HFFc6 (cell line): ENCODE data around the gene INA. TPM values are rescaled to one million over a fixed set of nuclear protein-coding genes. Genes with fewer than 3 reads are reported as not detected.
A peak's percentile ranks its signal among the peaks of the same experiment; 100 is the strongest.

Experiments
- DNase-seq: peaks from one replicate; pipeline ENCODE4 v3.0.0-alpha.2; 2018
- H3K27ac Mint-ChIP-seq: 2 replicates; pipeline ENCODE4 v1.8.0; 2020; ENCODE audit warnings: mild to moderate bottlenecking, mixed read lengths
- H3K27me3 Mint-ChIP-seq: 2 replicates; pipeline ENCODE4 v1.8.0; 2021; ENCODE audit warnings: mild to moderate bottlenecking, moderate library complexity, mixed read lengths; ENCODE audit not compliant: insufficient read depth
- H3K36me3 Mint-ChIP-seq: 2 replicates; pipeline ENCODE4 v1.8.0; 2021; ENCODE audit warnings: low read depth, mixed read lengths
- H3K4me1 Mint-ChIP-seq: 2 replicates; pipeline ENCODE4 v1.8.0; 2020; ENCODE audit warnings: low read depth, mixed read lengths
- H3K4me3 Mint-ChIP-seq: 2 replicates; pipeline ENCODE4 v1.8.0; 2020; ENCODE audit warnings: mild to moderate bottlenecking, moderate library complexity, mixed read lengths
- H3K9me3 Mint-ChIP-seq: 2 replicates; pipeline ENCODE4 v1.8.0; 2020; ENCODE audit warnings: mild to moderate bottlenecking, mixed read lengths
- total RNA-seq, 6 experiments: library from RNA; stranded (reverse); fragmentation: NEBNext Ultra II Directional; extraction: Animal tissue kit (Norgen Biotek cat#: 25700); gene quantifications; 2 replicates in 1 of 6; 3 replicates in 5 of 6; pipeline ENCODE4 v1.2.3, GENCODE V29; 2021
- TF ChIP-seq, protein P1 (sequence below): fragments of 200-600 bp; sonication (generic); IDR thresholded peaks from 2 replicates; pipeline ENCODE4 v1.5.0; 2021; ENCODE audit warnings: antibody characterized with exemption, mild to moderate bottlenecking

The INA gene
- total RNA-seq, 6 experiments from 2014 or later, result 0.06 to 1.3 (median 0.10) TPM; not detected in 1

- Mint-ChIP-seq H3K4me3 (no peak overlapping the region), H3K4me1 (peaks cover 17% of the 10 kb centered on the region), H3K9me3 (no peaks in the 10 kb centered on the region), H3K27ac (no peak overlapping the region), H3K27me3 (peaks cover 8% of the 10 kb centered on the region), H3K36me3 (no peaks in the 10 kb centered on the region)
- DNase-seq, result peak; percentile 86
- TF ChIP-seq, protein P1, sequence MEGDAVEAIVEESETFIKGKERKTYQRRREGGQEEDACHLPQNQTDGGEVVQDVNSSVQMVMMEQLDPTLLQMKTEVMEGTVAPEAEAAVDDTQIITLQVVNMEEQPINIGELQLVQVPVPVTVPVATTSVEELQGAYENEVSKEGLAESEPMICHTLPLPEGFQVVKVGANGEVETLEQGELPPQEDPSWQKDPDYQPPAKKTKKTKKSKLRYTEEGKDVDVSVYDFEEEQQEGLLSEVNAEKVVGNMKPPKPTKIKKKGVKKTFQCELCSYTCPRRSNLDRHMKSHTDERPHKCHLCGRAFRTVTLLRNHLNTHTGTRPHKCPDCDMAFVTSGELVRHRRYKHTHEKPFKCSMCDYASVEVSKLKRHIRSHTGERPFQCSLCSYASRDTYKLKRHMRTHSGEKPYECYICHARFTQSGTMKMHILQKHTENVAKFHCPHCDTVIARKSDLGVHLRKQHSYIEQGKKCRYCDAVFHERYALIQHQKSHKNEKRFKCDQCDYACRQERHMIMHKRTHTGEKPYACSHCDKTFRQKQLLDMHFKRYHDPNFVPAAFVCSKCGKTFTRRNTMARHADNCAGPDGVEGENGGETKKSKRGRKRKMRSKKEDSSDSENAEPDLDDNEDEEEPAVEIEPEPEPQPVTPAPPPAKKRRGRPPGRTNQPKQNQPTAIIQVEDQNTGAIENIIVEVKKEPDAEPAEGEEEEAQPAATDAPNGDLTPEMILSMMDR, result no peak
Measured at GRCh38 chr10:103295374-103296015, 18.6 kb downstream of the INA start.

DNA sequence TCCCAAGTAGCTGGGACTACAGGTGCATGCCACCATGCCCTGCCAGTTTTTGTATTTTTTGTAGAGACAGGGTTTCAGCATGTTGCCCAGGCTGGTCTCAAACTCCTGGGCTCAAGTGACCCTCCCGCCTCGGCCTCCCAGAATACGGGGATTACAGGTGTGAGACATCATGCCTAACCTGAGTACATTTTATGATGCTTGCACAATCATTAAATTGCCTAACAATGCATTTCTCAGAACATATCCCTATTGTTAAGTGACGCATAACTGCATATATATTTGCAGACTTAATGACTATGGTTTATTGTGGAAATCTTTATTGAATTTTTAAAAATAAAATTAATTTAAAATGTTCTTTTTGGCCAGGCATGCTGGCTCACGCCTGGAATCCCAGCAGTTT is 30.7 kb downstream of the INA start:
- Mint-ChIP-seq H3K4me1 (no peaks in the 10 kb centered on the region; the same call in 1 of the 2 replicates), H3K9me3 (no peaks in the 10 kb centered on the region), H3K36me3 (peaks cover 20% of the 10 kb centered on the region), H3K4me3 (no peak overlapping the region), H3K27me3 (no peaks in the 10 kb centered on the region), H3K27ac (no peak overlapping the region)
- no peak for DNase-seq
- TF ChIP-seq, protein P1, result no peak

DNA sequence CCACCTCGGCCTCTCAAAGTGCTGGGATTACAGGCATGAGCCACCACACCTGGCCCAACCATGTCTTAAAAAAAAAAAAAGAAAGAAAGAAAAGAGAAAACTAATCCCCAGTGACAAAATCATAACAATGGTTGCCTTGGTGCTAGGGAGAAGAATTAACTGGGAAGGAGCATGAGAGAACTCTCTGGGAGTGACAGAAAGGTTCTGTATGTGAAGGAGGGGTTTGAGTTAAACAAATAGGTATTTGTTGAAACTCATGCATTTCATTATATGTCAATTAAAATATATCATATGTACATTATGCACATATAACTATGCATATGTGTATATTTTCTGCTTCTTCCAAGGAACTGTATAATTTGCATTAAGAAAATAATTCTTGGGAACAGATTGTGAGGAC is 33.3 kb downstream of the INA start:
- Mint-ChIP-seq H3K27me3 (no peaks in the 10 kb centered on the region), H3K4me1 (no peaks in the 10 kb centered on the region; the same call in 1 of the 2 replicates), H3K36me3 (peaks cover 28% of the 10 kb centered on the region), H3K4me3 (no peak overlapping the region), H3K9me3 (no peaks in the 10 kb centered on the region), H3K27ac (no peak overlapping the region)
- no peak for DNase-seq
- TF ChIP-seq, protein P1, result no peak

DNA sequence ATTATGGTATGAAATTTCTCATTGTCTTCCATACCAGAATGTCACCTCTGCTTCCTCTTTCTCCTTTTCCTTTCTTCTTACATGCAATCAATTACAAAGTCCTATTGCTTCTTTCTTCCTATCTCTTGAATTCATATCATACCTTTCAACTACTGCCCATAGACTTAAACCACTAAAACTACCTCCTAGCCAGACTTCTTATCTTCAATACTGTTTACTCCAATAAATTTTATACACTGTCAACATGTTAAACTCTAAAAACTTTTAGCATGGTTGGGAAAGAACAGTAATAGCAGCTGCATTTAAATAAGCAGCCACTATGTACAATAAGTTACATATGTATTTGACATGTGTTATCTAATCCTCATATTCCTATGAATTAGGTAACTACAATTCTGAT is 39.1 kb downstream of the INA start:
- Mint-ChIP-seq H3K36me3 (peaks cover 18% of the 10 kb centered on the region), H3K9me3 (no peaks in the 10 kb centered on the region), H3K27me3 (no peaks in the 10 kb centered on the region; the same call in 1 of the 2 replicates), H3K27ac (no peak overlapping the region; the same call in 1 of the 2 replicates), H3K4me3 (no peak overlapping the region), H3K4me1 (no peaks in the 10 kb centered on the region)
- TF ChIP-seq, protein P1, result no peak
- no peak for DNase-seq

GRCh38 chr10:103327906-103328305 is 51.0 kb downstream of the INA start:
- Mint-ChIP-seq H3K4me1 (no peaks in the 10 kb centered on the region), H3K27ac (no peak overlapping the region), H3K4me3 (no peak overlapping the region), H3K9me3 (no peaks in the 10 kb centered on the region), H3K27me3 (no peaks in the 10 kb centered on the region; the same call in 1 of the 2 replicates), H3K36me3 (peaks cover 8% of the 10 kb centered on the region)
- DNase-seq, result no peak
- TF ChIP-seq, protein P1, result no peak
